ENCODE measurements around the gene ADGRE3.
"Not testable (repeated sequence)": the region's sequence is repeated elsewhere in the genome, so short reads cannot be mapped to it uniquely, and the experiment has no call there.

The ADGRE3 gene

GRCh38 chr19:14649020-14649419 lies 25.6 kb downstream of the ADGRE3 start:
- DNase-seq (ENCODE audit: low spot score in 2 of 2), result no peak
- no peaks in the 10 kb centered on the region for H3K9me3 ChIP-seq
- H3K4me1 ChIP-seq, result no peaks in the 10 kb centered on the region
- in situ Hi-C loops (cut with MboI; ENCODE audit: low sequenced_read_pairs), result no loop called here
- H3K27me3 ChIP-seq (ENCODE audit: low read depth), result no peaks in the 10 kb centered on the region
- no peaks in the 10 kb centered on the region for H3K36me3 ChIP-seq (replicated peaks)
- H3K4me3 ChIP-seq, result no peak overlapping the region

GRCh38 chr19:14648506-14648905 lies 26.1 kb downstream of the ADGRE3 start:
- H3K9me3 ChIP-seq, result no peaks in the 10 kb centered on the region
- H3K36me3 ChIP-seq (replicated peaks), result no peaks in the 10 kb centered on the region
- H3K4me1 ChIP-seq, result no peaks in the 10 kb centered on the region
- H3K27me3 ChIP-seq (ENCODE audit: low read depth), result no peaks in the 10 kb centered on the region
- H3K4me3 ChIP-seq, result no peak overlapping the region
- no peak for DNase-seq (ENCODE audit: low spot score in 2 of 2)
- in situ Hi-C loops (cut with MboI; ENCODE audit: low sequenced_read_pairs), result no loop called here

- Histone ChIP-seq H3K9me3 (no peaks in the 10 kb centered on the region), H3K4me1 (no peaks in the 10 kb centered on the region), H3K4me3 (no peak overlapping the region), H3K36me3 (replicated peaks) (no peaks in the 10 kb centered on the region), H3K27me3 (ENCODE audit: low read depth) (no peaks in the 10 kb centered on the region)
- no peak for DNase-seq (ENCODE audit: low spot score in 2 of 2)
- in situ Hi-C loops (cut with MboI; ENCODE audit: low sequenced_read_pairs), result no loop called here
Observed at GRCh38 chr19:14639536-14640277, 34.9 kb downstream of the ADGRE3 start.

- no peaks in the 10 kb centered on the region for H3K36me3 ChIP-seq (replicated peaks)
- no peak overlapping the region for H3K4me3 ChIP-seq
- no peaks in the 10 kb centered on the region for H3K27me3 ChIP-seq (ENCODE audit: low read depth)
- in situ Hi-C loops (cut with MboI; ENCODE audit: low sequenced_read_pairs), result no loop called here
- no peaks in the 10 kb centered on the region for H3K9me3 ChIP-seq
- H3K4me1 ChIP-seq, result no peaks in the 10 kb centered on the region
- peak; percentile 18 to 36 for DNase-seq (ENCODE audit: low spot score in 2 of 2)
Observed at GRCh38 chr19:14632286-14632685, 42.4 kb downstream of the ADGRE3 start.

- Histone ChIP-seq H3K4me1 (no peaks in the 10 kb centered on the region), H3K9me3 (no peaks in the 10 kb centered on the region), H3K36me3 (replicated peaks) (no peaks in the 10 kb centered on the region), H3K4me3 (no peak overlapping the region), H3K27me3 (ENCODE audit: low read depth) (no peaks in the 10 kb centered on the region)
- no peak for DNase-seq (ENCODE audit: low spot score in 2 of 2)
- in situ Hi-C loops (cut with MboI; ENCODE audit: low sequenced_read_pairs), result no loop called here
Observed at GRCh38 chr19:14629557-14629956, 45.1 kb downstream of the ADGRE3 start.

GRCh38 chr19:14624491-14624890 lies 50.2 kb downstream of the ADGRE3 start:
- H3K4me3 ChIP-seq; H3K36me3 ChIP-seq (replicated peaks); DNase-seq (ENCODE audit: low spot score in 2 of 2); H3K4me1 ChIP-seq; H3K9me3 ChIP-seq; H3K27me3 ChIP-seq (ENCODE audit: low read depth); in situ Hi-C loops (cut with MboI; ENCODE audit: low sequenced_read_pairs): not testable (repeated sequence)

GRCh38 chr19:14619404-14619803 lies 55.2 kb downstream of the ADGRE3 start:
- Histone ChIP-seq H3K36me3 (replicated peaks) (no peaks in the 10 kb centered on the region), H3K4me1 (no peaks in the 10 kb centered on the region), H3K4me3 (no peak overlapping the region), H3K27me3 (ENCODE audit: low read depth) (no peaks in the 10 kb centered on the region), H3K9me3 (0 out of 2 replicates have a peak, but pooled peaks cover 4% of the 10 kb centered on the region)
- DNase-seq (ENCODE audit: low spot score in 2 of 2), result no peak
- in situ Hi-C loops (cut with MboI; ENCODE audit: low sequenced_read_pairs), result no loop called here

- Histone ChIP-seq H3K27me3 (ENCODE audit: low read depth) (no peaks in the 10 kb centered on the region), H3K4me1 (no peaks in the 10 kb centered on the region), H3K9me3 (0 out of 2 replicates have a peak, but pooled peaks cover 4% of the 10 kb centered on the region), H3K36me3 (replicated peaks) (no peaks in the 10 kb centered on the region), H3K4me3 (no peak overlapping the region)
- in situ Hi-C loops (cut with MboI; ENCODE audit: low sequenced_read_pairs), result no loop called here
- no peak for DNase-seq (ENCODE audit: low spot score in 2 of 2)
Observed at GRCh38 chr19:14616407-14616806, 58.2 kb downstream of the ADGRE3 start.

- Histone ChIP-seq H3K36me3 (replicated peaks) (no peaks in the 10 kb centered on the region), H3K27me3 (ENCODE audit: low read depth) (no peaks in the 10 kb centered on the region), H3K4me3 (no peak overlapping the region), H3K9me3 (0 out of 2 replicates have a peak, but pooled peaks cover 4% of the 10 kb centered on the region), H3K4me1 (no peaks in the 10 kb centered on the region)
- no peak for DNase-seq (ENCODE audit: low spot score in 2 of 2)
- in situ Hi-C loops (cut with MboI; ENCODE audit: low sequenced_read_pairs), result no loop called here
Observed at GRCh38 chr19:14615623-14616022, 59.0 kb downstream of the ADGRE3 start.

- H3K36me3 ChIP-seq (replicated peaks), result no peaks in the 10 kb centered on the region
- no peaks in the 10 kb centered on the region for H3K27me3 ChIP-seq (ENCODE audit: low read depth)
- in situ Hi-C loops (cut with MboI; ENCODE audit: low sequenced_read_pairs), result no loop called here
- H3K4me3 ChIP-seq, result no peak overlapping the region
- H3K9me3 ChIP-seq, result no peaks in the 10 kb centered on the region
- no peaks in the 10 kb centered on the region for H3K4me1 ChIP-seq
- DNase-seq (ENCODE audit: low spot score in 2 of 2), result no peak
Observed at GRCh38 chr19:14614099-14614412, 60.6 kb downstream of the ADGRE3 start.

- DNase-seq (ENCODE audit: low spot score in 2 of 2); in situ Hi-C loops (cut with MboI; ENCODE audit: low sequenced_read_pairs); H3K4me3 ChIP-seq; H3K27me3 ChIP-seq (ENCODE audit: low read depth); H3K4me1 ChIP-seq; H3K9me3 ChIP-seq; H3K36me3 ChIP-seq (replicated peaks): not testable (repeated sequence)
Observed at GRCh38 chr19:14613399-14614098, 61.1 kb downstream of the ADGRE3 start.

- in situ Hi-C loops (cut with MboI; ENCODE audit: low sequenced_read_pairs), result no loop called here
- Histone ChIP-seq H3K4me3 (no peak overlapping the region), H3K36me3 (replicated peaks) (no peaks in the 10 kb centered on the region), H3K27me3 (ENCODE audit: low read depth) (no peaks in the 10 kb centered on the region), H3K9me3 (no peaks in the 10 kb centered on the region), H3K4me1 (no peaks in the 10 kb centered on the region)
- DNase-seq (ENCODE audit: low spot score in 2 of 2), result no peak
Observed at GRCh38 chr19:14612657-14613056, 62.0 kb downstream of the ADGRE3 start.

- H3K27me3 ChIP-seq (ENCODE audit: low read depth); H3K9me3 ChIP-seq; in situ Hi-C loops (cut with MboI; ENCODE audit: low sequenced_read_pairs); H3K4me3 ChIP-seq; H3K36me3 ChIP-seq (replicated peaks); H3K4me1 ChIP-seq; DNase-seq (ENCODE audit: low spot score in 2 of 2): not testable (repeated sequence)
Observed at GRCh38 chr19:14612242-14612641, 62.4 kb downstream of the ADGRE3 start.

- Histone ChIP-seq H3K36me3 (replicated peaks) (no peaks in the 10 kb centered on the region), H3K9me3 (no peaks in the 10 kb centered on the region), H3K4me1 (no peaks in the 10 kb centered on the region), H3K27me3 (ENCODE audit: low read depth) (no peaks in the 10 kb centered on the region), H3K4me3 (no peak overlapping the region)
- in situ Hi-C loops (cut with MboI; ENCODE audit: low sequenced_read_pairs), result no loop called here
- DNase-seq (ENCODE audit: low spot score in 2 of 2), result no peak
Observed at GRCh38 chr19:14611051-14611450, 63.6 kb downstream of the ADGRE3 start.
